OCI-M2 (cell line): ENCODE measurements around the gene CES2.

Source experiments
- DNase-seq: peaks from one replicate; lab custom pipeline; 2025; ENCODE audit not compliant: unreplicated experiment; lab: John Stamatoyannopoulos, UW

Gene CES2

GRCh38 chr16:66918803-66919568 is 16.3 kb upstream of the CES2 start, which contains the start of gene CDH16:
Gene CDH16 (minus strand): TSS chr16:66918885. CDS start chr16:66918065, 820 bp downstream.
- no peak for DNase-seq

- DNase-seq, result no peak
These were observed 15.6 kb upstream of the CES2 start for GRCh38 chr16:66919569-66920298.

- no peak for DNase-seq
These were observed 15.1 kb upstream of the CES2 start for GRCh38 chr16:66920299-66920590.

- no peak for DNase-seq
These were observed 14.2 kb upstream of the CES2 start for GRCh38 chr16:66920924-66921680.

- no peak for DNase-seq
These were observed 13.4 kb upstream of the CES2 start for GRCh38 chr16:66921729-66922450.

GRCh38 chr16:66923247-66923731 is 12.0 kb upstream of the CES2 start:
- DNase-seq, result no peak

- DNase-seq, result no peak
These were observed 11.4 kb upstream of the CES2 start for GRCh38 chr16:66923866-66924265.

GRCh38 chr16:66924527-66925321 is 10.6 kb upstream of the CES2 start:
- DNase-seq, result no peak

- no peak for DNase-seq
These were observed 9.9 kb upstream of the CES2 start, which contains the start of gene RRAD for GRCh38 chr16:66925322-66925840. Gene RRAD (minus strand): TSS chr16:66925535. CDS start chr16:66925179, 356 bp downstream.

- no peak for DNase-seq
These were observed 9.0 kb upstream of the CES2 start for GRCh38 chr16:66926171-66926947.

GRCh38 chr16:66926961-66927436 is 8.3 kb upstream of the CES2 start:
- no peak for DNase-seq

- no peak for DNase-seq
These were observed 7.2 kb upstream of the CES2 start for GRCh38 chr16:66927918-66928649.

- no peak for DNase-seq
These were observed 6.5 kb upstream of the CES2 start for GRCh38 chr16:66928702-66929388.

- DNase-seq, result no peak
These were observed 5.1 kb upstream of the CES2 start for GRCh38 chr16:66930189-66930588.

- DNase-seq, result no peak
These were observed 3.7 kb upstream of the CES2 start for GRCh38 chr16:66931665-66932064.

- no peak for DNase-seq
These were observed 3.2 kb upstream of the CES2 start for GRCh38 chr16:66932076-66932475.

GRCh38 chr16:66933776-66934137 is 1.6 kb upstream of the CES2 start:
- no peak for DNase-seq
